ENCODE data around the gene SCN2B. TPM values are rescaled to one million over a fixed set of nuclear protein-coding genes. Genes with fewer than 3 reads are reported as not detected.
"Not testable (repeated sequence)": the region's sequence is repeated elsewhere in the genome, so short reads cannot be mapped to it uniquely, and the experiment has no call there.

The SCN2B gene
- total RNA-seq, 2 donors from 2014 or later, result 0.68 to 1.1 TPM

DNA sequence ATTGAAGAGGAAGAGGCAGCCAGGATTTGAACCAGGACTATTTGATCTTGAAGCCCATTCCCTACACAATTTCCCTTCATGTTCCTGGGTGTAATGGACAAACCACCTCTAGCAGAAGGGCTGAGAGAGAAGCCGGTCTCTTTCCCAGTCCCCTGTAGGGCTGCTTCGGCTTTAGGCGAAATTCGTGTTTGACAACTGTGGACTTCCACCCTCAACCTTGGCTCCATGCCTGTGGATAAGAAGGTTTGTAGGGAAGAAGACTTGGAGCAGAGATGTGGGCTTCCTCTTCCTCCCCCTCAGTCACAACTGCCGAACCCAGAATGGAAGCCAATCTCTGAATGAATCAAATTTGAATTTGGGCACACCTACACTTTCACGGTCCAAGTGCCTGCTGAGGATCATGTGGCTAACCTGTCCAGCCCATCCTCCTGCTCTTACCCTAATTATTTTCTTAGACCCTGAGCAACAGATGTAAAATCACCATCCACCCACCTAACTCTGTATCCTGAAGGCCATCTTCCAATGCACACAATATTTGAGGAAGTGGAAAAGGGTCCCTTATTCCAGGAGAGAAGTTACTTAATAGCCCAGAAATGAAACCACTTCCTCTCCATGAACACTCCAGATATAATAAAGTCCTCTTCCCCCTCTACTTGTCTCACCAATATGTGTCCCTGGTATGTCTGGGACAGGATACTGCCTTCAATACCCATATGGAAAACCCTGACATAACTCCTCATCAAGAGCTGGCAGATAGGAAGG lies 10.1 kb upstream of the SCN2B start:
- DNase-seq (ENCODE audit: low spot score), result no peak
- Histone ChIP-seq H3K4me1 (replicated peaks) (no peaks in the 10 kb centered on the region), H3K9me3 (no peaks in the 10 kb centered on the region), H3K4me3 (no peak overlapping the region), H3K36me3 (no peaks in the 10 kb centered on the region), H3K27ac (no peak overlapping the region), H3K27me3 (replicated peaks; ENCODE audit: insufficient read depth) (no peaks in the 10 kb centered on the region)
- no peak for TF ChIP-seq POLR2A (IDR thresholded peaks at IDR 0.05)
- intact Hi-C loops (cut with DNase I), result no loop called here
- WGBS, result 64% methylated on average over 6 of the region's 6 CpGs

DNA sequence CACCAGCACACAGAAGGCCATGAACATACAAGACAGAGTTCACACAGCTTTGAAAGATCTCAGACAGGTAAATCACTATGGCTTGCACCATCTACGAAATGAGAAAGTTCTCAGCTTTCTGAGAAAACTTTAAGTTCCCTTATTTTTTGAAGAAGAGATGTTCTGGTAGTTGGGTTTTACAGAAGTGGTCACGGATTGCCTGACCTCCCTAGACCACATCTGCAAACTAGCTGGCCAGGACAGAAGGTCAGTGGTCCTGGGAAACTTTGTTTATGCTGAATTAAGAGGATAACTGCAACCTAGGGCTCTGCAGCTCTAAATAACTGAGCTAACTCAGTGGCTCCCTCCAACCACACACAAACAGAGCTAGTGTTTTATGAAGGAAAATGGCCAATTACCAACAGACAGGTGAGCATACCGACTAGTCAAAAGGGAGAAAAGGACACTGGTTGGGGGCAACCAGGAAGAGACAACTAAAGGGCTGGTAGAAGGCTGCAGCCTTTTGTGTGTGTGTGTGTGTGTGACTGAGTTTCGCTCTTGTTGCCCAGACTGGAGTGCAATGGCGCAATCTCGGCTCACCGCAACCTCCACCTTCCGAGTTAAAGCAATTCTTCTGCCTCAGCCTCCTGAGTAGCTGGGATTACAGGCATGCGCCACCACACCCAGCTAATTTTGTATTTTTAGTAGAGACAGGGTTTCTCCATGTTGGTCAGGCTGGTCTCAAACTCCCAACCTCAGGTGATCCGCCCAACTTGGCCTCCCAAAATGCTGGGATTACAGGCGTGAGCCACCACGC lies 8.5 kb upstream of the SCN2B start:
- Histone ChIP-seq H3K9me3 (no peaks in the 10 kb centered on the region), H3K4me3 (no peak overlapping the region), H3K27me3 (replicated peaks; ENCODE audit: insufficient read depth) (no peaks in the 10 kb centered on the region), H3K36me3 (no peaks in the 10 kb centered on the region), H3K27ac (no peak overlapping the region), H3K4me1 (replicated peaks) (no peaks in the 10 kb centered on the region)
- intact Hi-C loops (cut with DNase I), result no loop called here
- no peak for DNase-seq (ENCODE audit: low spot score)
- TF ChIP-seq POLR2AphosphoS5 (IDR thresholded peaks at IDR 0.05) (no peak), POLR2A (IDR thresholded peaks at IDR 0.05) (no peak), CTCF (IDR thresholded peaks at IDR 0.05) (no peak)
- 85% methylated on average over 12 of the region's 12 CpGs for WGBS

DNA sequence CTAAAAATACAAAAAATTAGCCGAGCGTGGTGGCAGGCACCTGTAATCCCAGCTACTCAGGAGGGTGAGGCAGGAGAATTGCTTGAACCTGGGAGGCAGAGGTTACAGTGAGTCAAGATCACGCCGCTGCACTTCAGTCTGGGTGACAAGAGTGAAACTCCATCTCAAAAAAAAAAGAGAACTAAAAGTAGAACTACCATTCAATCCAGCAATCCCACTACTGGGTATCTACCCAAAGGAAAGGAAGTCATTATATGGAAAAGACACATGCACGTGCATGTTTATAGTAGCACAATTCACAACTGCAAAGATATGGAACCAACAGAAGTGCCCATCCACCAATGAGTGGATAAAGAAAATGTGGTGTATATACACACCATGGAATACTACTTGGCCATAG lies 7.3 kb upstream of the SCN2B start:
- H3K9me3 ChIP-seq; H3K27ac ChIP-seq; DNase-seq (ENCODE audit: low spot score); H3K4me1 ChIP-seq (replicated peaks); H3K36me3 ChIP-seq; H3K4me3 ChIP-seq; H3K27me3 ChIP-seq (replicated peaks; ENCODE audit: insufficient read depth); intact Hi-C loops (cut with DNase I): not testable (repeated sequence)
- 94% methylated on average over 5 of the region's 5 CpGs for WGBS

DNA sequence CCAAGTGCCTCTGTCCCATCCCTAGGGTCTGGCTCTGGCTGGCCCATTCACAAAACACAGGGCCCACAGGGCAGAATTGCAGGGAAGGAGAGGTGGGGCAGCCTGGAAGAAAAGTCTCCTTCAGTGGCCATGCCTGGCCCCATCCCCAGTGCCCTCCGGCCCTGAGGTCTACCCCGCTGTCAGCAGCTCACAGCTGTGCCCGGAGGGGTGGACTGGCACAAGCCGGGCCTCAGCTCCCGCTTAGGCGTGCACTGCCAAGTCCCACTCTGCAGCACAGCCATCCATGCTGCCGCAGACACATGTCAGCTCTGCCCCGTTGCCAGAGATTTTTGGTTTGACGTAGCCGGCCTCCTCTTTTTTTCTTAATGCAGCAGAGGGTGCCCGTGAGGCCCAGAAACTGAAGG lies 3.9 kb upstream of the SCN2B start:
- intact Hi-C loops (cut with DNase I), result no loop called here
- no peaks in the 10 kb centered on the region for H3K36me3 ChIP-seq
- 7% methylated on average over 11 of the region's 11 CpGs for WGBS
- no peaks in the 10 kb centered on the region for H3K4me1 ChIP-seq (replicated peaks)
- TF ChIP-seq POLR2AphosphoS5 (IDR thresholded peaks at IDR 0.05), result no peak
- TF ChIP-seq CTCF (IDR thresholded peaks at IDR 0.05), result peak in 1 of 4 experiments; percentile 17
- no peaks in the 10 kb centered on the region for H3K9me3 ChIP-seq
- no peaks in the 10 kb centered on the region for H3K27me3 ChIP-seq (replicated peaks; ENCODE audit: insufficient read depth)
- H3K27ac ChIP-seq, result no peak overlapping the region
- DNase-seq (ENCODE audit: low spot score), result peak; percentile 37
- H3K4me3 ChIP-seq, result no peak overlapping the region

GRCh38 chr11:118176778-118177134 lies 317 bp upstream of the SCN2B start:
- Histone ChIP-seq H3K9me3 (no peaks in the 10 kb centered on the region), H3K4me1 (replicated peaks) (no peaks in the 10 kb centered on the region), H3K4me3 (no peak overlapping the region), H3K36me3 (no peaks in the 10 kb centered on the region), H3K27me3 (replicated peaks; ENCODE audit: insufficient read depth) (no peaks in the 10 kb centered on the region), H3K27ac (no peak overlapping the region)
- TF ChIP-seq CTCF (IDR thresholded peaks at IDR 0.05) (no peak), POLR2AphosphoS5 (IDR thresholded peaks at IDR 0.05) (no peak), POLR2A (IDR thresholded peaks at IDR 0.05) (no peak)
- intact Hi-C loops (cut with DNase I), result no loop called here
- no peak for DNase-seq (ENCODE audit: low spot score)
- 66% methylated on average over 4 of the region's 4 CpGs for WGBS

All from prostate gland (tissue), 2 donors.